DOHH2 (cell line): Measurements from ENCODE around the gene NUP50.

Experiments
- H3F3A ChIP-seq: fragments of 200-600 bp; sonication (generic), shearing (Covaris generic); 2 replicates; pipeline ENCODE4 v1.6.0; 2016; ENCODE audit warnings: antibody characterized with exemption, mild to moderate bottlenecking; ENCODE audit not compliant: control insufficient read depth, insufficient read depth
- H3K27ac ChIP-seq: fragments of 200-600 bp; sonication (generic); 2 replicates; pipeline ENCODE4 v1.5.1; 2014; ENCODE audit warnings: low read depth, mild to moderate bottlenecking, low read length, moderate library complexity
- H3K27me3 ChIP-seq: fragments of 200-600 bp; sonication (generic); 2 replicates; pipeline ENCODE4 v1.6.1; 2014; ENCODE audit warnings: mild to moderate bottlenecking, low read length, mixed read lengths; ENCODE audit not compliant: control insufficient read depth
- H3K36me3 ChIP-seq: fragments of 200-600 bp; sonication (generic); 2 replicates; pipeline ENCODE4 v1.6.1; 2014; ENCODE audit warnings: mild to moderate bottlenecking, low read length, moderate library complexity, mixed read lengths; ENCODE audit not compliant: control insufficient read depth
- H3K4me1 ChIP-seq: fragments of 200-600 bp; sonication (generic); 2 replicates; pipeline ENCODE4 v1.6.1; 2014; ENCODE audit warnings: mild to moderate bottlenecking, low read length, mixed read lengths; ENCODE audit not compliant: control insufficient read depth
- H3K4me2 ChIP-seq: fragments of 200-600 bp; sonication (generic); 2 replicates; pipeline ENCODE4 v1.6.0; 2014; ENCODE audit warnings: mild to moderate bottlenecking, low read length, moderate library complexity
- H3K4me3 ChIP-seq: fragments of 200-600 bp; sonication (generic); 2 replicates; pipeline ENCODE4 v1.5.1; 2014; ENCODE audit warnings: mild to moderate bottlenecking, low read length, mixed read lengths
- H3K79me2 ChIP-seq: fragments of 200-600 bp; sonication (generic); 2 replicates; pipeline ENCODE4 v1.6.1; 2014; ENCODE audit warnings: mild to moderate bottlenecking, low read length, mixed read lengths; ENCODE audit not compliant: control insufficient read depth
- H3K9me2 ChIP-seq: fragments of 200-600 bp; sonication (generic); replicated peaks from 2 replicates; pipeline ENCODE4 v1.6.1; 2014; ENCODE audit warnings: mild to moderate bottlenecking, low read length, mixed read lengths; ENCODE audit not compliant: control insufficient read depth
- H3K9me3 ChIP-seq: fragments of 200-600 bp; sonication (generic); 2 replicates; pipeline ENCODE4 v1.6.1; 2014; ENCODE audit warnings: antibody characterized with exemption, low read length, mixed read lengths; ENCODE audit not compliant: control insufficient read depth, insufficient read depth
- H4K20me1 ChIP-seq: fragments of 200-600 bp; sonication (generic); 2 replicates; pipeline ENCODE4 v1.6.0; 2014; ENCODE audit warnings: low read depth, mild to moderate bottlenecking, antibody characterized with exemption, low read length, moderate library complexity; ENCODE audit not compliant: control insufficient read depth, insufficient read depth
- CTCF ChIP-seq: fragments of 200-600 bp; sonication (generic); IDR thresholded peaks from one replicate; pipeline ENCODE4 v1.5.1; 2014; ENCODE audit warnings: antibody characterized with exemption, mild to moderate bottlenecking, low read depth, low read length; ENCODE audit not compliant: poor library complexity, severe bottlenecking
- EZH2phosphoT487 ChIP-seq: fragments of 200-600 bp; sonication (generic); IDR thresholded peaks from 2 replicates; pipeline ENCODE4 v1.6.1; 2017; ENCODE audit warnings: borderline replicate concordance, mild to moderate bottlenecking, antibody characterized with exemption, low read length, moderate library complexity, mixed read lengths

Gene NUP50

GRCh38 chr22:45201678-45202332 is 38.1 kb downstream of the NUP50 start:
- Histone ChIP-seq H3K27ac (no peak overlapping the region), H3F3A (no peaks in the 10 kb centered on the region), H4K20me1 (no peaks in the 10 kb centered on the region), H3K9me2 (no peaks in the 10 kb centered on the region), H3K4me1 (no peaks in the 10 kb centered on the region), H3K4me2 (no peak overlapping the region), H3K4me3 (no peak overlapping the region), H3K27me3 (no peaks in the 10 kb centered on the region), H3K79me2 (no peaks in the 10 kb centered on the region), H3K36me3 (peaks cover 40% of the 10 kb centered on the region), H3K9me3 (no peaks in the 10 kb centered on the region)
- TF ChIP-seq CTCF (no peak), EZH2phosphoT487 (no peak)

DNA sequence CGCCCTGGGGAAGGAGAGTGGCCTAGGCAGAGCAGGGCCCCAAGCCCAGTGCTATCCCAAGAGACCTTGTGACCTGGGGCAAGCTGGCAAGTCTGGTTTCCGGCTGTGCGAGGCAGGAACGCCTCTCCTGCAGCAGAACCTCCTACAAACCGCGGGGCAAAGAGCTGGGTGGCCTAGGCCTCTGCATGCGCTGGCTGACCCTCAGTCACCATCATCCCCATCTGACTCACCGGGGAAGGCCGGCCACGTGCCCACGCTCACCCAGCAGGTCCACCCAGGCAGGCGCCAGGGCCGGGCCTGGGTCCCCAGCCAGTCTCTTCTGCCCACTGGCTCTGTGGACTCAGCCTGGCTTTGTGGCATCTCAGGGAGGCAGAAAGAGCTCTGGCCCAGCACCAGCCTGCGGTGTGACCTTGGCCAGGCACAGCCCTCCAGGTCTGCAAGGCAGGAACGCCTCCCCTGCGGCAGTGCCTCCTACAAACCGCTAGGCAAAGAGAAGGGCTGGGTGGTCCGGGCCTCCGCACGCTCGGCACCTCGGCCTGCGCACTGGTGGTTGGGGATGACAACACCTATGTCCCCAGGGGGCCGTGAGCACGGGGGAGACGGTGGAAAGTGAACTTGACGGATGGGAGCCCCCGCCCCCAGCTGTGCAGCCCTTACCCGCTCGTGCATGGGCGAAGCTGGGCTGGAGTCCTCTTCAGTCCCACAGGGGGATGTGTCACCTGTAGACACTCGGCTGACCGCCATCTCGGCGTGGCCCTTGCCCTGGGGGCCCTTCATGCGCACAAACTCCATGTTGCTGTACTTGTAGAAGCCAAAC is 38.8 kb downstream of the NUP50 start:
- Histone ChIP-seq H3K4me1 (no peaks in the 10 kb centered on the region), H3K9me3 (no peaks in the 10 kb centered on the region), H3K79me2 (no peaks in the 10 kb centered on the region), H3K4me2 (no peak overlapping the region), H3F3A (no peaks in the 10 kb centered on the region), H4K20me1 (no peaks in the 10 kb centered on the region), H3K4me3 (no peak overlapping the region), H3K9me2 (no peaks in the 10 kb centered on the region), H3K36me3 (peaks cover 34% of the 10 kb centered on the region), H3K27me3 (no peaks in the 10 kb centered on the region), H3K27ac (no peak overlapping the region)
- no peak for TF ChIP-seq CTCF
- no peak for TF ChIP-seq EZH2phosphoT487

GRCh38 chr22:45203150-45203951 is 39.6 kb downstream of the NUP50 start:
- H4K20me1 ChIP-seq = no peaks in the 10 kb centered on the region

More at GRCh38 chr22:45203150-45203951, 39.6 kb downstream of the NUP50 start:
- Histone ChIP-seq H3K4me3 (no peak overlapping the region), H3K9me2 (no peaks in the 10 kb centered on the region), H3K79me2 (no peaks in the 10 kb centered on the region), H3K27ac (no peak overlapping the region), H3K9me3 (no peaks in the 10 kb centered on the region), H3K36me3 (peaks cover 33% of the 10 kb centered on the region), H3K27me3 (no peaks in the 10 kb centered on the region), H3K4me1 (no peaks in the 10 kb centered on the region), H3K4me2 (no peak overlapping the region), H3F3A (no peaks in the 10 kb centered on the region)
- TF ChIP-seq EZH2phosphoT487 (no peak), CTCF (no peak)
